HuH-7.5 (cell line): ENCODE data around the gene EPHA7.

Experiments used
- DNase-seq: peaks from one replicate; pipeline ENCODE4 v3.0.0; 2011; ENCODE audit warnings: low spot score

Gene EPHA7

DNA sequence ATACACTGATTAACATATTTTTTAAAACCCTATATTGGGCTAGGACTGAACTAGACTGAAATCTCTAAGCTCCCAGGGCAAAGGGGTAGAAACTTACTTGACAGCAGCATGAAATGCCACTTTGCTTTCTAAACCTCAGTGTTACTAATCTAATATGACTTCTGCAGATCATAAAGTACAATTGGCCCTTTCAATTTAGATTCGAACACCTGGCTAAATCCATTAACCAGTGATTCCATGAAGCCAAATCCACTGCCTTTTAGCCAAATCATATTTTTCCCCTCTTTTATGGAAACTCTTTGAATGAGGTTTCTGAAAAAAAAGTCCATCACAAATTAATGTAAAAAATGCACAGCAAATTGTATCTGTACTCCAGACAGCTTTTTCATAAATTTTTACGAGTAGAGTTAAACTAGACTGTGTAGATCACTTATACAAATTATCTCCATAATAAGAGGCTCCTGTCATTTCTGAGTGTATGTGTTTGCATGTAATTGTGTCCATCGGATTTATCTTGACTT is 25.7 kb downstream of the EPHA7 start:
- no peak for DNase-seq

DNA sequence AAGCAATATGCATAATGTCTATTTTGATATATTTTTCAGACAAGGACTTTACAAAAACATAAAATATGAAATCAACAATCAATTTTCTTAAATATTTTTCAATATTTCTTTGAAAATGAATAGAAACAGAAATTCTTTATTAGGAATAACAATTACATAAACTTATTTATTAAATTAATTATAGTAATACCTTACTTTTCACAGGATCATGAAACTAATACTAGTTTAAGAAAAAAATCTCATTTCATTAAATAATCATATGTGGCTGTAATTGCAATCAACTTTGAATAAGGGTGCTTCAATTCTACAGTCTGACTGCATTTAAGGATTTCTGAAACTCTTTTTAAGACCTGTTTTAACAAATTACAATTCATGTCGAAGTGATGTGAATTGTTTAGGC is 26.6 kb downstream of the EPHA7 start:
- no peak for DNase-seq

DNA sequence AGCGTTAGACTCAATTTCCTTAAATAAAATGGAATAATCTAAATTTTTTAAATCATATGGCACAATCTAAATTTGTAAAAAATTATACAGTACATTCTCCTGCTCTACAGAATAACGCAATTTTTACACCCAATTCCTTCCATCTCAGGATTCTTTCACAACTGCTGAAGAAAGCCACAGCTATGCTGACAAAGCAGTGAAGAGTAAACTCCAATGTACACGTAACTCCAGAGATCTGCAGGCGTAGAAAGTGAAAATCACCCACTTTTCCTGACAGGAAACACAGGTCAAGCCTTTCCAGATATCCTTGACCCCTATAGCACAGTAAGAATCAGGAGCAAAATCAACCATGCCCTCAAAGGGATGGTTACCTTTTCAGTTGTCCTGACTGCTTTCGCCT is 27.4 kb downstream of the EPHA7 start:
- no peak for DNase-seq

DNA sequence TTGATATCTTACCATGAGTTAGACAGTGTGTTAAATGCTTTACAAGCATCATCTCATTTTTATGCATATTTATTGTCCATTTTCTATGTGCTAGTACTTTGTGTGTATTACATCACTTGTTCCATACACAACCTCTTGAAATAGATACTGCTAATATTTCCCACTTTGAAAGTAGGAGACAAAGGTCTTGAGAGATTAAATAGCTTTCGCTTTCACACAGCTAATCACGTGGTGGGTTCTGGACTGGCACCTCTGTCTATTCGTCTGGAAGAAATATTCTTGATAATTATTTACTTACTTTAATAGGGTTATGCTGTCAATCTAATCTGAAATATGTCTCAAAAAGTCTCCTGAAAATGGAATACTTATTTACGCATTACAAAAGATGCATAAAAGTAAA is 30.2 kb downstream of the EPHA7 start:
- DNase-seq: no peak

DNA sequence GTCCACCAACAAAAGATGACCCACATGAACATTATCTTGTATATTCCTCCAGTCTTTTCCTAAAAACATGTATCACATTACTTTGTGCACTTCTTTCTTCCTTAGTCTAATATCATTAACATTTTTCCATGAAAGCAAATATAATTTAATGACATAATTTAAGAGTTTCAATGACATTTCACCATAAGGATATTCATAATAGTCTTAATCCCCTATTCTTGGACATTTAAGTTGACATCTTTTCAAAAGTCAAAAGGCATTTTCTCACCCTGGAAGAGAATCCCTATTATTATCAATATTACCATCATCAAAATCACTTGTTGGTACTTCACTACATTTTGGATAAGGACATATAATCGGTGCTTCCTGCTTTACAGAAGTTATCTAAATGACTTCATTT is 31.3 kb downstream of the EPHA7 start:
- no peak for DNase-seq

DNA sequence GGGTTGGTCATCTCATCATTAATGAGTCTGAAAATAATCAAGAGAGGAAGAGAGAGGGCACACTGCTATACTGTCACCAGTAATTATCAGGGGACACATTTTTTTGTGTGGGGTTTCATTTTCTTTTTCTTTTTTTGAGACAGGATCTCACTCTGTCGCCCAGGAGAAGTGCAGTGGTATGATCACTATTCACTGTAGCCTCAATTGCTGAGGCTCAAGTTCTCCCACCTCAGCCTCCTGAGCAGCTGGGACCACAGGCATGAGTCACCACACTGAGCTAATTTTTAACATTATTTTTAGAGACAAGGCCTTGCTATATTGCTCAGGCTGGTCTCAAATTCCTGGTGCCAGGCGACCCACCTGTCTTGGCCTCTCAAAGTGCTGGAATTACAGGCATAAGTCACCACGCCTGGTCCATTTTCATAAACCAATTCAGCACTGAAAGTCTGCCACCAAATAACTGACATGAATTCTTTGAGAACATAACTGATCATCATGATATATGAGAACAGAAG is 43.3 kb downstream of the EPHA7 start:
- DNase-seq: no peak

DNA sequence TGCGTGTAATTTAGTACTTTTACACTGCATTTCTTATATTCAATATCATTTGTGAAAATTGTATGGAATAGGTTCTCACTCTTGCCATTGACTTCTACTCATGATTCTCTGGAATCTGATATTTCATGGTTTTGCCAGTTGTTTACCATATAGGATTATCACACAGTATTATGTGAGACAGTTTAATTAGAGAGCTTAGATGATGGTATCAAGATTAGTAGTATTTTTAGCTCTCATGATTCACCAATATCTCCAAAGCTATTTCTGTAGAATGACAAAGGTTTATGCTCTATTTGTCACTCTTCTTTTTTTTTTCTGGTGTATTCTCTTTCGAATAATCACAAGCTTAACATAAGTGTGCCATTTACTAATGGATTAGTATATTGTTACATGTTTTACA is 45.9 kb downstream of the EPHA7 start:
- DNase-seq: no peak

DNA sequence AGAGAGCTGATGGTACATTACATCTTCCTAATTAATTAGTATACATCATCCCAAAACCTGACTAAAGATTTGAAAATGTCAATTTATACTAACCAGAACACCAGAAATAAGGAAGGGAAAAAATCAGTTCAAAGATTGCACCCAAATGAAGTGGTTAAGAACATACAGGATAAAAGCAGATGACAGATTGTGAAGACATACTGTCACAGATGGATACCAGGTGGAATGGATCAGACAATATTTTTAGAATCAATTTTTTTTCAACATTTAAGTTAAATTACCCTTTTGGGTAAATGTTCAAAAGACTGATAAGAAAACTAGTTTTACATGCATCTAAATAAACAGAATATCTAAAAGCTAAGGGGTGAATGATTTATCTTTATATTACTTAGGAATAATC is 47.6 kb downstream of the EPHA7 start:
- no peak for DNase-seq

DNA sequence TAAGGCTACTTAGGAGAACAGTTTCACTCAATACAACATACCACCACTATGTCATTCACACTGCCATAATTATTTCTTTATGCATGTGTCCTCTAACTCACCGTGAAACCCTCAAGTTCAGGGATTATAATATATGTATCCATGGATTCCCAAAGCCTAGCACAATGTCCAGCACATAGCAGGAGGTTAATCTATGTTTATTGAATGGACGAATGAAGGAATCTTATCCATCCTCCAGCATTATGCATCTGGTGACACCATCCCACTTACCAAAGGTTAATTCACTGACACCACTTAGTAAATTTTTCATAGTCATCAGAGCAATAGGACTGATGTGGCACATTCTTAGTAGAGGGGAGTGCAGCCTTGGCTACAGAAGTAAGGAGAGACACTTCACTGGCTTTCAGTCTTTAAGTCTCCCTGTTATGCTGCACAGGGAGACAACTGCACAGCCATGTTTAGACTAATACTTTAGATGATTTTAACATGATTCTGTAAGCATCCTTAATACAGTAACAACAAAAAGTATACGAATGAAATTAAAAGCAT is 49.7 kb downstream of the EPHA7 start:
- DNase-seq: no peak

DNA sequence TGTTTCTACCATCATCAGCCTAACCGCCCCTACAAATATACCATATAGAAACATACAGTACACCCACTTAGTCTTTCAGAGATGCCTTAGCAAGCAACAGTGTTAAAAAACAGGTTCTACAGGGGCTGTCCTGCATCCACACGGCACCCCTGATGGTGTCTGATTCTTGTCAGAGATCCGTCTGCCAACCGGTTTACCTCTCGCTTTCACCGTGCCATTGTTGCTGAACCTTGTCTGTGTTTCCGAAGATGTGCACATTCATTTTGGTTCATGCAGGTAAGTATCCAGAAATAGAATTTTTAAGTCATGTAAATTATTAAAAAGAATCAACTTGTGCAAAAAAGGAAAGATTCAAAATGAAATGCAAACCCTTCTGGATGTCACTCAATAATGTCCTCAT is 52.9 kb downstream of the EPHA7 start:
- no peak for DNase-seq

DNA sequence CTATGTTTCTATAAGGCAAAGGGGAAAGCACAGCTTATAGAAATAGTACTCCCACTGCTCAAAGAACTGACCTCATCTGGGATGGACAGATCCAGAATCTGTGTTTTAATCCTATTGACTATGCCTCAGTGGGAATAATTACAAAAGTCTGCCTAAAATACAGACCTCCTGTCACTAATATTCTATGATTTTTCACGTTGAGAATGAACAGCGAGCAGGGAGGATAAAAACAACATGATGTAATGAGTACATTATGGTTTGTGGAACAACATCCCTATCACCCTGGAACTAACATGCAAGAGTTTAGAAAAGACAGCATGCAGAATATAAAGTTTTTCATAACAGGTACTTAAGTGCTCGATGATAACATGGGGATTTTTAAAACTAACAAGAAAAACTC is 53.9 kb downstream of the EPHA7 start:
- DNase-seq: no peak

DNA sequence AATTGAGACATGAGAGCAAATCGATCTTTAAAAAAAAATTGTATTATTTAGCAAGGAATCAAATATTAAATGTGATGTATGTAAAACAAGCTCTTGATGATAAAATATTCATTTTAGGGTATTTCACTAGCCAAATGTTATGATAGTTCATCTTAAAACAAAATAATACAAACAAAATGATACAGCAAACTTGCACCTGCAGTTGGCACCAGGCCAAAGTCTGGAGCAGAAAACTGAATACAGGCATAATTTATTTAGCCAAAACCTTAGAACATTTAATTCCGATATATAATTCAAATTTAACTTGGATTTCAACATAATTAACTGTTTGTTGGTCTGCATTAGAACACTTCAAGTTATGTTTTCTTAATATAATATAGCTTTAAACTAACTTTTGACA is 60.9 kb downstream of the EPHA7 start:
- DNase-seq: no peak

DNA sequence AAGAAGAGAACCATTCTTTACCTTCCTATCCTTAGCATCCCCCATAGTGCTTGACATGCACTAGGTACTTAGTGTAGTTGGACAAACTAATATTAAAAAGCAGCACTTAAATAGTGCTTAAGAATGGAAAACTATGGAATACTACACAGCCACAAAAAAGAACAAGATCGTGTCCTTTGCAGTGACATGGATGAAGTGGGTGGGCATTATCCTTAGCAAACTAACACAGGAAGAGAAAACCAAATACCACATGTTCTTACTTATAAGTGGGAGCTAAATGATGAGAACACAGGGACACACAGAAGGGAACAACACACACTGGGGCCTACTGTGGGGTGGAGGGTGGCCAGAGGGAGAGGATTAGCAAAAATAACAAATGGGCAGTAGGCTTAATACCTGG is 66.8 kb downstream of the EPHA7 start:
- no peak for DNase-seq

DNA sequence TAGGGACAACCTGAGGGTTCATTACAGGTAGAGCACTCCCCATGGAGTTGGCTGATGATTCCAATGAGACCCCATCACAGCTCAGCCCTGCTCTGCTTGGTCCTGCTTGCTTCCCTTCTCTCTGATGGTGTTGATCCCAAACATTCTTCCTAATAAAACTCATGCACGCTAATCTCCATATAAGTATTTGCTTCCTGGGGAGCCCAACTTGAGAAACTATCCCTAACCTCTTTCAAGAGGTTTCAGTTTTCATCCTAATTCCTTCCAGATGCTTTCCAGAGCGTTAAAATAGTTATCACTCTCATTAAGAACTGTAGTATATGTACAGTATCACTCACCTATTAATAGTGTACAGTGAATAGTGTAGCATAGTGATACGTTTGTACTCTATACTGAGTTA is 68.1 kb downstream of the EPHA7 start:
- no peak for DNase-seq

DNA sequence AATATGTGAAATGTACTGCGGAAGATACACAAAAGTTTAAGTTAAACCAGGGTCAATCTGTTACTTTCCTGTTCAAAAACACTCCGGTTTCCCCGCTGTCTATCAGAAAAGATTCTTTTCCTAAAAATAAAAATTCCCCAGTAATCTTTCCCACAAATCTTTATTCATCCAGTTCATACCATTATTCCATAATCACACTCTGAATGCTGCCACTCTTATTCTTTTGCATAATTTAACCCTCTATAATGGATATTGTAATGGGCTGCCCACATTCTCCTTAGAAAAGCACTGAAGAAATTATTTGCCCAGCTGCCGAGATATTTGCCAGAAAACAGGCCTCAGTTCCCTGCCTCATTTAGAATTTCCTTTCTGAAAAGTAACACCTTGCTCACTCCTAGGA is 68.6 kb downstream of the EPHA7 start:
- DNase-seq: no peak

DNA sequence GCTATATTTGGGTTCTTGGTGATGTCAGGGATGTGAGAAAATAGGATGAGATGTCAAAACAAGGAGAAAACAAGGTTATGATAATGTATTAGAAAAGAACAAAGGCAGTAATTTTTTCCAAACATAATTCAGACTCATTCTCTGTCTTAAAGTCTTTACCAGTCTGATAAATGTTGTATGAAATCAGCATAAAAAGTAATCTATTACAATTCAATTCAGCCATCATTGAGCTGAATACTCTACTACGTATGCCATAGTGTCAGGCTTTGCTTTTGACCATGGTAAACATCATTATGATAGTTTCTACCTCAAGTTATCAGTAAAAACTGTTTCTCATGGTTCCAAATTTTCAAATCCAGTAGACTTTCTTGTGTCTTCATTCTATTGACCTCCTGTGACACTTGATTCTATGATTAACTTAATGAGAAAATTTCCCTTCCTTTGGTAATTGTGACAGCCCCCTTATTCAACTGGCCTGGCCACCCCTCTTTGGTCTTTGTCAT is 75.0 kb downstream of the EPHA7 start:
- DNase-seq: no peak

DNA sequence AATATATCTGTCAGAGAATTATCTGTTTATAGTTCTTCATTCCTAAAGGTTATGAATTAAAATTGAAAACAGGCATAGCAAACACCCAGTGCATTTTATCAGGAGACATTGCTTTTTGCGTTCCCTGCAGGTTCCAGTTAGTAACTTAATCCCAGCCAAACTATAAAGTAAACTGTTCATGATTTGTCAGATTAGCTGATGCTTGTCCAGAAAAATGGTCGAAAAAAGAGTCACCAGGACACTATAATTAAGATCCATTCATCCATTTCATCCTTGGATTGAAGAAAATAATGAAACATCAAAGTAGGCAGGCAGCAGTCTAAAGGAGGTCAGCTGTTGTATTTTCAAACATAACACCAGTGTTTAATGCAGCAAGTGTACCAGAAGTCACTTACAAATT is 75.9 kb downstream of the EPHA7 start:
- DNase-seq: no peak

DNA sequence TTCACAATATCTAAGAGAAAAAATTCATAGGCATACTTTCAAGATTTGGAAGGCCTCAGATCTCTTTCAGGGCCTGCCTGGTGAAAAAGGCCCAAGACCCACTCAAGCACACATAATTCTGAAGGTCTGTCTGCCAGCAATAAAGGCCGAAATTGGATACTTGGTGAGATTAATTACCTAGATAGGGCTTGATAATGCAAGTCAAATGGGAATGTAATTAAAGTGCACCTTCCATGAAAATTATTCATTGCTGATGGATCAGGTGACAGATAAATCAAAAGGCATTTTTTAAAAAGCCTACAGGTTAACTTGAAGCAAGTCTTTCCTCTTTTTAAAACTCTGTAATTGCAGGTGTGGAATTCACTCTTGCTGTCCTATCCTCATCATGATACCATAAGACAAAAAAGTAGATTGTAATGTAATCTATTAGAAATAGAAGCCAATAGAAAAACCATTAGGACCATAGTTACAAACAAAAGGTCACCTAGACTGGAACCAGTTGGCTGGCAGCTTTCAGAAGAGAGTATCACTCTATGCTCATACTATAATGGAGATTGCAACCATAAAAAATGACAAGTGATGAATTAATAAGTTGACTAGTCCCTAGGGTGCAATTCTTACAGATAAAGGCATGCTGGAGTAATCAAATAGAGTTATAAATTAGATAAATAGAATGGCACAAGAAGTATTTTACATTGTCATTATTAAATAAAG is 77.3 kb downstream of the EPHA7 start:
- no peak for DNase-seq

DNA sequence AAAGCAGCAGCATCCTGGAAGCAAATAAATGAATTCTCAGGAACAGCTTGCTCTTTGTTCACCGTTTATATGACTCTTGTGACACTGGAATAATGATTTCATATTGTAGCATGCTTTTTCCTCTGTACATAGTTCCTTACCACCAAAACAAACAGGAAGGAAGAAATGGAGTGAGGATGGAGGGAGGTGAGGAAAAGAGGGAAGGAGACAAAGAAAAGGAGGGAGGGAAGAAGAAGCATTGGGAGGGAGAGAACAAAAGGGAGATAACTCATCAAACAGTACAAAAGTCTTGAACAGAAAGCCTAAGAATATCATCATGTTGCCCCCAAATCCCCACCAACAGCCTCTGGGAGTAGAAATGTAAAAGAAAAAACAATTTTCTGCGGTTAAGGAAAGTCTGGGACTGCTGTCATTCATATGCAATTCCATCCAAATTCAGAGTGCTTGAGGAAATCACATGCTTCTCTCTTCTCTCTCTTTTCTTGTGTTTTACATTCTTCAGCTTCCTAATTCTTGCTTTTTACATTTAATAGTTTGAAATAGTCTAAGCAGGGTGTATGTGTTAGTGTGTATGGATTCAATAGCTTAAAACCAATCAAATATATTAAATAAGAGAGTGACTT is 81.5 kb downstream of the EPHA7 start:
- DNase-seq: no peak

DNA sequence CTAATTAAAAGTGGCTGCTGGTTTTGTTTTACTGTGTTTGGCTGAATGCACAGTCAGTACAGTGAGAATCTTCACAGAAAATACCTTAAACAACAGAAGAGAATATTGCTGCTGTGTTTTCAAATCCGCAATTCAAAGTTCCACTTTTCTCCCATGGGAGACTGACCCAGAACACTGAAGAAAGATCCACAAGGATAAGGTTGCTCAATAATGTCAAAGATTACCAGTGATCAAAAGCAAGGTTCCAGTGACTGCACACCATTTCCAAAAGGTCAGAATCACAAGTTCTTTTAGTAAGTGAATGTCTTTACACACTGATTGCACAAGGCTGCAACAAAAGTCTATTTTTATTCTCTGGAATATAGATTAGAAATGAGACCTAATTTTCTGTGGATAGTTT is 82.3 kb downstream of the EPHA7 start:
- no peak for DNase-seq

DNA sequence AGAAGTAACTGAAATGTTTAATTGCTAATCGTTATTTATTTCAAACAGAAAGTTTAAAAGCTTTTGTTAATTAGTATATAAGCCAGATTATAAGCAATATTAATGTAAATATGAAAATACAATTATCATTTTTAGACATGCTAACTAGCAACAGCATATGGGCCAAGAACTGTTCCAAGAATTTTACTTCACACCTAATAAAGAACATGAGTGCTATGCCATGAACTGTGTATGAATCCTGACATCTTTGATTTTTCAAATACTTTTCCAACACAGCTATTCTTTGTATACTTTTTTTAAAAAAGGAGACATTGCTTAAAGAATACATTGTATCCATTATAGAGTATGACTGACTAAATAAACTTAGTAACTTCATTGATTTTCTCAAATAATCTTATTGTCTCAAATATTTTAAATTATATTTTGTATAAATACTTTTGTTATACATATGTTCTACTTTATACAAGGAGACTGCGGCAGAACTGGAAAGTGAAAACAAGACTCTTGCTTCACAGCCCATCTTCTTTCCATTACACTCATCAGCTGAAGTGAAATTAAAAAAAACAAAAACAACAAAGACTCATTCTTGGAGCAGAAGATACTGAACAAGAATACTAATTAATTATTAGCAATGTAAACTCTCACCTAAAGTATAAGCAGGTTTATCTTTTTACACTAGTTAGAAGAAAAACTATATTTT is 89.9 kb downstream of the EPHA7 start:
- DNase-seq: no peak

DNA sequence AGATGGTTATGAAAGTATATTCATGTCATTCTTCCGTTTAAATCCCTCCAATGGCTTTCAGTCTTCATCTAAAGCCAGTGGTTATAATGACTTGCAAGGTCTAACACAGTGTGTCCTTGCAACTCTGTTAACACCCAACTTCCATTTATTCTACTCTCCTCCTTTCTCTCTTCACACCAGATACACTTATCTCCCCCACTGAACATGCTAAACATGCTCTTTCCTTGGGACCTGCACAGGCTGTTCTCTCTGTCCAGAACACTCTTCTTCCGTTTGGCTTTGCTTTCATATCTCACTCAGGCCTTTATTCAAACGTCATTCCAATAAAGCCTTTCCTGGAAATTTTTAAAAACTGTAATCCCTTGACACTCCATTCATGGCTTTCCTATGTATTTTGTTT is 91.5 kb downstream of the EPHA7 start:
- no peak for DNase-seq

DNA sequence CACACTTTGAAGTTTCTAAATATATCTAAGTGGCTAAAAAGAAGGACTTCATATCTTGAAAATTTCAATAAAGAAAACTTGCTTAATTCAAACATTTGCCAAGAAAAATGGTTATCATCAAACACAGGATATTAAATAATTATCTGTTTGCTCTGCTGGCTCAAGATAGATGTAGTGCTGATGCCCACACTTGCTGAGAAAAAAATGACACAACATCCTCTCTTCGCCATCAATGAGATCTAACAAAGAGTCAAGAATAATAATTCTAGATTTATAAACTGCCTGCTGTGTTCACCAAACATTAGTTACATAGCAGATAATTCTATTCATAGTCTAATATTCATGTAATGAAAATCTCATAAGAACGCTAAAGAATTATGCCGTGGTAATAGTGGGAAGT is 93.6 kb downstream of the EPHA7 start:
- no peak for DNase-seq
